ENCODE results near the gene MECR. TPM values are rescaled to one million over a fixed set of nuclear protein-coding genes. Genes with fewer than 3 reads are reported as not detected.

MECR gene
- total RNA-seq, 4 donors from 2014 or later, result 7.4 to 23.4 (median 20.7) TPM

DNA sequence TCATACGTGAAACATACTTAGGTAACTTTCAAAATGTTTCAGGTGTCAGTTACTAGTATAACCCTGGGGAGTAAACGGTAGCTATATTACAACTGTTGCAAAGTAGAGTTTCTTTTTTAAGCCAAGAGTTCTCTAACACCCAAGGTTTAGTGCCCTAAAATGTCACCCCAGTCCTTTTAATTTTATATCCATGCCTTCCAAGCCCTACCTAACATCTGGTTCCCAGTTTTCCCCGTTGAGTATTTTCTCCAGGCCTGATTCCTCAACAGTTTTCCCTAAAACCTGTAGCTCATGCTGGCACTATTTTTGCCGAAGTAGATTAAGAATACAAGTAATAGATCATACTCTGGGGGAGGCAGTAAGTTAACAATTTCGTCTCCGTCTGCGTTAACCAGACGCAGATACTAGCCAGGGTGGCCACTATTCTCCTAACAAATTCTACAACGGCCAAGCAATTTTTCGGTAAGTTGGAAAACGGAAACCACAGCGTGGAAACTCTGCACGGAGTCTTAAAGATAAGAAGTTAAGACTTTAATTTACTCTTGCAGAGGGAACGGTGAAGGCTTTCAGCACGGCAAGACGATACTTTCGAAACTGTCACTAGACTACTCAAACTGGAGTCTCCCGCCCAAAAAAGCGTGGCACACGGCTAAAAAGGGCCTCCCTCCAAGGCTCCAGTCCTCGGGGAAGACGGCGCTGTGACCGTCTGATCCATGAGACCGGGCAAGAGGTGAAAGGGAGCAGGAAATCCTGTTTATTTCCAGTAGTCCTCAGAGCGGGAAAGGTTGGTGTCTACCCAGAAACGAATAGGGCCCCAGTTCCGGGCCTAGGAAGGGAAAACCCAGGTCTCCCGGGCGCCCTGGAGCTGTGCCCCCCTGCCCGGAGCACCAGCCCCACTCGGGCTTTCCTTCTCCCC is 50.0 kb downstream of the MECR start:
- peaks cover 16 to 24% of the 10 kb centered on the region in 2 donors for H3K4me1 ChIP-seq
- intact Hi-C loops (cut with DNase I; ENCODE audit: low total_unique reads), result loop anchor here (10.0 kb wide), 1 partner anchor 56 kb away; the partner anchor contains the start of gene TMEM200B
- H3K9me3 ChIP-seq, result no peaks in the 10 kb centered on the region
- no peaks in the 10 kb centered on the region for H3K36me3 ChIP-seq
- no peaks in the 10 kb centered on the region for H3K27me3 ChIP-seq
- DNase-seq, result no peak
- TF ChIP-seq, protein P1, sequence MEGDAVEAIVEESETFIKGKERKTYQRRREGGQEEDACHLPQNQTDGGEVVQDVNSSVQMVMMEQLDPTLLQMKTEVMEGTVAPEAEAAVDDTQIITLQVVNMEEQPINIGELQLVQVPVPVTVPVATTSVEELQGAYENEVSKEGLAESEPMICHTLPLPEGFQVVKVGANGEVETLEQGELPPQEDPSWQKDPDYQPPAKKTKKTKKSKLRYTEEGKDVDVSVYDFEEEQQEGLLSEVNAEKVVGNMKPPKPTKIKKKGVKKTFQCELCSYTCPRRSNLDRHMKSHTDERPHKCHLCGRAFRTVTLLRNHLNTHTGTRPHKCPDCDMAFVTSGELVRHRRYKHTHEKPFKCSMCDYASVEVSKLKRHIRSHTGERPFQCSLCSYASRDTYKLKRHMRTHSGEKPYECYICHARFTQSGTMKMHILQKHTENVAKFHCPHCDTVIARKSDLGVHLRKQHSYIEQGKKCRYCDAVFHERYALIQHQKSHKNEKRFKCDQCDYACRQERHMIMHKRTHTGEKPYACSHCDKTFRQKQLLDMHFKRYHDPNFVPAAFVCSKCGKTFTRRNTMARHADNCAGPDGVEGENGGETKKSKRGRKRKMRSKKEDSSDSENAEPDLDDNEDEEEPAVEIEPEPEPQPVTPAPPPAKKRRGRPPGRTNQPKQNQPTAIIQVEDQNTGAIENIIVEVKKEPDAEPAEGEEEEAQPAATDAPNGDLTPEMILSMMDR (IDR thresholded peaks at IDR 0.05), result no peak
- TF ChIP-seq POLR2A (IDR thresholded peaks at IDR 0.05), result no peak
- peak overlapping the region; percentile 89 to 96 for H3K4me3 ChIP-seq
- peak overlapping the region; percentile 100 for H3K27ac ChIP-seq

DNA sequence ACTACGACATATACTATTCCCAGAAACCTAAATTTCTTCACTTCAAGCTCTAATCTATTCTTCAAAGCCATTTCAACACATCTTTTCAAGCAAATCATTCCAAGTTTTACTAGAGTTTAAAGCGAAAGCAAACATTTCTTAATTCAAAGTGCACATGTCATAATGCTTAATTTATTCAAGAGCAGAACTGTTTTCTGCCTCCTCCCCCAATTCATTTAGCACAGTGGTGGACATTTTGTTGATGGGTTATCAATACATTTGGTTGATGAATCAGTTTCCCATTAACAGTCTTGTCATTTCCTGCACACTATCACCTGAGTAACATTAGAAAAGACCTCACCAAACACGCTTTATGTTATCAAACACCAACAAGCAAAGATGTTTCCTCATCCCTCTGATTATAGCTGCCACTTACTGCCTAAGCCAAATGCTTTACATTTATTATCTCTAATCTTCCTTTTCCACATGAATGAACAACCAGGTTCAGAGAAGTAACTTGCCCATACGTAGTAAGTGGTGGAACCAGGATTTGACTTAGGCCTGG is 51.0 kb downstream of the MECR start:
- Histone ChIP-seq H3K9me3 (no peaks in the 10 kb centered on the region), H3K27me3 (no peaks in the 10 kb centered on the region), H3K4me1 (peaks cover 16 to 25% of the 10 kb centered on the region in 2 donors), H3K4me3 (peak overlapping the region; percentile 89 to 96), H3K36me3 (no peaks in the 10 kb centered on the region), H3K27ac (peak overlapping the region; percentile 100)
- no peak for DNase-seq
- intact Hi-C loops (cut with DNase I; ENCODE audit: low total_unique reads), result loop anchor here (10.0 kb wide), 1 partner anchor 55 kb away; the partner anchor contains the start of gene TMEM200B
- TF ChIP-seq, protein P1 (IDR thresholded peaks at IDR 0.05), result no peak
- TF ChIP-seq POLR2A (IDR thresholded peaks at IDR 0.05), result no peak

DNA sequence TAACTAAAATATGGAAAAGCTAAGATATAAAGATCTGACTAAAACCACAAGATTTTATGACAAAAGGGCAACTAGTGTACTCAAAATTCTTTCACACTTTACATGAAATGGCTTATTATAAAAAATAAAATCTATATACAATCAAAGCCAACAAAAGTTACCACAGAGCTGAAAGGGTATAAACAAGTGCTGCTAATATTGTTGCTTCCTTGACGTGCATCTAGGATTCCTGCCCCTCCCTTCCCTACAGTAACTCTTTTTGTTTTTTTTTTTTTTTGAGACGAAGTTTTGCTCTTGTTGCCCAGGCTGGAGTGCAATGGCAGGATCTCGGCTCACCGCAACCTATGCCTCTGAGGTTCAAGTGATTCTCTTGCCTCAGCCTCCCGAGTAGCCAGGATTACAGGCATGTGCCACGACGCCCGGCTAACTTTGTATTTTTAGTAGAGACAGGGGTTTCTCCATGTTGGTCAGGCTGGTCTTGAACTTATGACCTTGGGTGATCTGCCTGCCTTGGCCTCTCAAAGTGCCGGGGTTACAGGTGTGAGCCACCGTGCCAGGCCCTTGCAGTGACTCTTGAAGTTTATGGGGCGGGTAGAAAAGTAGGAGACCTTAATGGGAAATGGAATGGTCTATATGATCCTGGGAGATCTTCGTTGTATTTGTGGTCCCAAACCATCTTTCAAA is 53.6 kb downstream of the MECR start:
- H3K27ac ChIP-seq, result peak overlapping the region; percentile 48 to 70
- no peaks in the 10 kb centered on the region for H3K36me3 ChIP-seq
- H3K4me3 ChIP-seq, result no peak overlapping the region
- peaks cover 16 to 25% of the 10 kb centered on the region in 2 donors for H3K4me1 ChIP-seq
- DNase-seq, result no peak
- TF ChIP-seq POLR2A (IDR thresholded peaks at IDR 0.05), result no peak
- TF ChIP-seq, protein P1 (IDR thresholded peaks at IDR 0.05), result no peak
- no peaks in the 10 kb centered on the region for H3K9me3 ChIP-seq
- intact Hi-C loops (cut with DNase I; ENCODE audit: low total_unique reads), result no loop called here
- no peaks in the 10 kb centered on the region for H3K27me3 ChIP-seq

GRCh38 chr1:29176576-29176975 is 54.2 kb downstream of the MECR start:
- intact Hi-C loops (cut with DNase I; ENCODE audit: low total_unique reads), result no loop called here
- peaks cover 16 to 25% of the 10 kb centered on the region in 2 donors for H3K4me1 ChIP-seq

More at GRCh38 chr1:29176576-29176975, 54.2 kb downstream of the MECR start:
- H3K4me3 ChIP-seq, result no peak overlapping the region
- no peaks in the 10 kb centered on the region for H3K27me3 ChIP-seq
- no peaks in the 10 kb centered on the region for H3K9me3 ChIP-seq
- H3K27ac ChIP-seq, result peak overlapping the region; percentile 48 to 70
- TF ChIP-seq POLR2A (IDR thresholded peaks at IDR 0.05), result no peak
- TF ChIP-seq, protein P1 (IDR thresholded peaks at IDR 0.05), result no peak
- no peak for DNase-seq
- no peaks in the 10 kb centered on the region for H3K36me3 ChIP-seq

All from uterus (tissue), 4 donors.